HG03196 (cell line): Measurements from ENCODE around the gene PDZRN3.
A peak's percentile ranks its signal among the peaks of the same experiment; 100 is the strongest.

ENCODE experiments used
- ATAC-seq: cut with Tn5 transposase; IDR thresholded peaks from one replicate; pipeline ENCODE4 v1.9.1; 2021; ENCODE audit not compliant: unreplicated experiment

The PDZRN3 gene

DNA sequence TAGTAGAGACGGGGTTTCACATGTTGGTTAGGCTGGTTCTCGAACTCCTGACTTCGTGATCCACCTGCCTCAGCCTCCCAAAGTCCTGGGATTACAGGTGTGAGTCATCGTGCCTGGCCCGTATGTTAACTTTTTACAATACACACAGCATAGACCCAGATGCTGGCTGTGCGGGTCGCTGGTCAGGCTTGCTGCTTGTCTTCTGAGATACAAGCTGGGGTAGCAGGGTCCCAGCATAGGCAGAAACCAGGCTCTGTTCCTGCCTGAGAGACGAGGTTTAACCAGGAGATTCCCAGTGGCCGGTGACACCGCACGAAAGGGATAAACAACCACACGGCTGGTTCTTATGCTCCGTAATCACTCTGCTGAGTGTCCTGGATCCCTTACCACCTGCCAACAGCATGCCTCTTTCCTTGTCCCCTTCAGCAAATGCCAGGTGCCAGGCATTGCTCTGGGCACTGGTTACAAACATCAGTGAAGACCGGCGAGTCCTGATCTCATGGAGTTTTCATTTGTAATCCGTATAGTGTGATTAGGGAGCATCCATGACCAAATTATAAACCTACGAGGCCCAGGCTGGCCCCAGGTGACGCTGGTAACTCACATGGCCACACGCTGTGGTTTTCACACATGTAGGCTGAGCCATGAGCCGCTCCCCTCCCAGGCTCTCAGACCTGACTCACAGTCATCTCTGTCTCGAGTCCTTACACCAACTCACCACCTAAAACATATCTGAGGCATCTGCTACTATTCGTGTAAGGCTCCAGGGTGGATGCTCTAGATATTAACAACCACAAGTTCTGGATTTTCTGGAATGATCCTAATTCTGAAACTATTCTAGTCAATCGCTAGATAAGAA lies 125.7 kb downstream of the PDZRN3 start:
- no peak for ATAC-seq

DNA sequence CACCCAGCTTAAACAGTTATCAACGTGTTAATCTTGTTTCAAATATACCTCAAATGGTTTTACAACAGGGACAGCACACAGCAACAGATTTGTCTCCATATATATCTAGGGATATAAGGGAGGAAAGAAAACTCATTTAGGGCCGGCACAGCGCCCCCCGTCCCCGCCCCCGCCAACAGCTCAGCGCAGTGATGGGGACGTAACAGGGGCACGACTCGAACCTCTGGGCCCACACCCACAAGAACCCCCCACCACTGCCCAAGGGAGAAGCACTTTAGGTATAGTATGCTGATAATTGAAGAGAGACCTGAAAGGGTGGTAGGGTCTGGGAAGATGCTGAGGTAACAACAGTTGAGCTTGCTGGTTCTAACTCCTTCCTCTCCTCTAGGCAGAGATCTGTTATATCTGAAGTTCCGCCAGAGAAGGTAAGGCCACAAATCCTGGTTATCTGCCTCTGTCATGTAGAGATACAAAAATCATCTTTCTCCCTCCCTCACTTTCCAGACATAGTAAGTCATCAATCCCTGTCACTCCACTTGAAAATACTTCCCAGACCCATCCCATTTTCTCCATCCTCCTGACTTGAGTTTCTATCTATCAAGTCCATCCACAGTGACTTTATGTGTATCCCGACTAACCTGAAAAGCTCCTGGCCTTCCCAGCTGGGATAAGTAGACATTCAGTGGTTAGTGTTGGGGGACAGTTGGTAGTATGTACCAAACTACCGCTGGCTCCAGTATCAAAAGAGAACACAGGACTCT lies 126.9 kb downstream of the PDZRN3 start:
- no peak for ATAC-seq

DNA sequence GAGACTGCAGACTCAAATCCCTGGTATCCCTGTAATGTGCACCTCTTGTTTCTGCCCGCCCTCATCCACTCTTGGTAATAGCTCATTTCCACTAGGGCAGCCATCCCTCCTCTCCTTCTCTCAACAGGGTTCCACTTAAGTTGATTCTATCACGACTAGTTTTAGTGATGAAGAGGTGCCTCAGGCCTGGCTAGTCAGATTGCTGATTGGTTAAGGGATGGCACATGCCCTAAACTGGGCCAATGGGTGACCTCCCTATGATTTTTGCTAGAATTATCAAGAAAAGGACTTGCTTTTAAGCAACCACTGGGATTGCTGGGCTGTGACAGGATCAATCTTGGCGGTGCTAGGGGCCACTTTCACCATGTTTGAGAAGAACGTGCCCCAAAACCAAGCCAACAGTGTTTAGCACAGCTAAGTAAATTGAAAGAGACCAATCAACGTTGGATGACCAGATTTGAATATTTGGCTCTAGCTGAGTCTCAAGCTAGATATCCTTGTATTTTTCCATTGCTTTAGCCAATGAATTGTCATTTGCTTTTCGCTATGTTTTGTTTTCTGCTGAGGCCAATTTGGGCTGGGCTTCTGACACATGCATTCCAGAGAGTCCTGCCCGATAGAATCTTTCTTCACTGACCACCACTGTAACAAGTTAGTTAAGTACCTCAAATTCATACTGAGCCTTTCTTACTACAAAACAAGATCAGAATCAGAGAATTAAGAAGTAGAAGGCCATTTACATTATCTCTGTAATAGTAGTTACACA lies 131.0 kb downstream of the PDZRN3 start:
- ATAC-seq, result no peak

DNA sequence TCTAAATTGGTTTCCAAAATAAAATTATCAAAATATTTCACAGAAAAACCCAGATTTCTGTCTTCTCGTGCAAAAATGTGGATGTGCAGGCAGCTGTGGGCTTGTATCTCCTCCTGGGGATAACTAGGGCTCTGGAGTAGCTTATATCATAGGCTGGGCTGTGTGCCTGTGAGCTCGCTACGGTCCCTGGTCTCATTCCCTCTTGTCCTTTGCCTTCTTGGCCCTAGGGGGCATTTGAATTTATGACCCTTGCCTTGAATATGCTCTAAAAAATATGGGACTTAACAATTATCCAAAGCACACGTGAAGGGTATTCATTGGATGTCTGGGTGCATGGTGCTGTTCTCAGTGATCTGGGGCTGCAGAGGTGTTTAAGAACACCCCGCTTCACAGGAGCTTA lies 132.6 kb downstream of the PDZRN3 start:
- ATAC-seq, result no peak

DNA sequence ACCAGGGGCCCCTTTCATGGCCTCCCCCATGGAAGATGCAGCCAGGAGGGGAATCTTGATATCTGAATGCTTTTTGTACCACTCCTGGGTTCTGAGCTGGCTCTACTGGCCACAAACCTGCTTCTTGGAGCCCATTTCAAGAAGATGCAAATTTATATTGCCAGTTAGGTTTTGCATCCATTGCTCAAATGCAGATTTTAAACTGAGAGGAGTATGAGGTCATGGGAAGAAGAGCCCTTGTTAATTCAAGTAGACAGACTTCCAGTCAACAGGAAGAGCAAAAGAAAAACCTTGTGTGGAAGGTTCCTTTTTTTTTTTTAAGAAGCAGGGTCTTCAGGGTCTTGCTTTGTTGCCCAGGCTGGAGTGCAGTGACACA lies 133.5 kb downstream of the PDZRN3 start:
- ATAC-seq, result no peak

DNA sequence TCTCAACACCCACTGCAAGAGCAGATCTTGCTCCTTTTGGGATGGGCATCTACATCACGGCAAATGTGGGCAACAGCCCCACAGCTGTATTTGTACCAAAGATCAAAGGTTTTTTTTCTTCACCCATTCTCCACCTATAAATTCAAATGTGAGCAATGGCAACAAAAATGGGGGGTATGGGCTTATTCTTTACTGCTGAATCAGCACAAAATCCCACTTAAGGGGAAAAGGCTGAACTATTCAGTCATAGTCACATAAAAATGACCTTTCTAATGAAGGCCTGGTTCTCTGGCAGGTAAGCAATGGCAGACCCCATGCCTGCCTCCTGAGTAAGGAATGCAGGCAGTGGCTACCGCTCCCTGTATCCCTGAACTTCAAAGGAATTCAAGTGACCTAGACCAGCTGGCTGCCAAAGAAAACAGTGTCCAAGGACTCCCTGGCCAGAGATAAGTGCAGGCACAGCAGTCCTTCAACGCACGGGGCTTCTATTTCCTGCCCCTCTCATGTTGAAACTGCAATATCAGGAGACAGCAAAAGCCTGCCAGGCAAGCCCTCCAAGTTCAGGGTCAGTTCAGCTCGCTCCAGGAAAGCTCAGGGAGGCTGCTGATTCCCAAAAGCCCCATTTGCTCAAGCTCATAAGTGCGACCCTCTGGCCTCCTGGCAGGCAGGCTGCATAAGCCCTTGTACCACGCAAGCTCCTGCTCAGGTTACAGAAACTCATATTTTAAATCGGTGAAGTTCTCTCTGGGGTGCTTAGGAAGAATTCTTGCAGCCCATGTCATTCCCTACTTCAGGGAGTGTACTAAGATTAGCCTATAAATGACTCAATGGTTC lies 134.1 kb downstream of the PDZRN3 start:
- no peak for ATAC-seq

DNA sequence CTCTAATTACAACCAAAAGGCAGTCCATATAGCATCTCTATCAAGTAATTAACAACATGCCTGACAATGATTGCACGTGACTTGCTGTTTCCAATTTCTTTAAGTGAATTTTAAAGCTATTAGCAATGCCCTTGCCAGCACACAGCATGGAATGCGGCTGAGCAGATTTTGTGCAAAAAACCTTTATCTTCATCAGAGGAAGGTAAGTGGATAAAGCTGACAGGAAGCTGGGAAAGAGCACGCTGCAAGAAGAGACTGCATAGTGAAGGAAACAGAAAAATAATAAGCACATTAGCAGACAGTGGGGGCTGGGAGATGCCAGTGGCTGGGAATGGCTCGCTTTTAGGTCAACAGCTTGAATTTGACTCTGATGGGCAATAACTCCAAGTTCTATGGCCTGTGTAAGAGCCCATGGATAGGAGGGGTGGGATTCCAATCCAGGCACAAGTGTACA lies 138.8 kb downstream of the PDZRN3 start:
- no peak for ATAC-seq

DNA sequence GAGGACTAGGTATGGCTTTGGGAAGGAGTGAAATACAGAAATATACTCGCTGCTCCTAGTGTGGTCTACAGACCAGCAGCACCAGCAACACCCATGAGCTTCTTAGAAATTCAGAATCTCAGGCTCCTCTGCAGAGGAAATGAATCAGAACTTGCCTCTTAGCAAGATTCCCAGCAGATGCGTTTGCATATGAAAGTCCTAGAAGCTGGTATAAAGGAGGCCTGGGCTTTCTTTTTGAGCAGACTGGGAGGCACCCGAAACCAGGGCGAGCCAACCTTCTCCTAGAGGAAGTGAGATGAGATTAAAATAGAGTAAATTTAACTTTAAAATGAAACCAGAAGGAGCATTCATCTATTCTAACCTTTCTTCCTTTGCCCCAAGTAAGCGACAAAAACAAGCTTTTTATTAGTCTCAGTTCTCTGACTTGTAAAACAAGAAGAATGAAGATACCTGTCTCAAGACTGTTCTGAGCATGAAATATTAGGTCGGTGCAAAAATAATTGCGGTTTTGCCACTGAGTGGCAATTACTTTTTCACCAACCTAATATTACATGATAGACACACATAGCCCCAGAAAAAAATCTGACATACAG lies 140.0 kb downstream of the PDZRN3 start:
- peak; percentile 88 for ATAC-seq

DNA sequence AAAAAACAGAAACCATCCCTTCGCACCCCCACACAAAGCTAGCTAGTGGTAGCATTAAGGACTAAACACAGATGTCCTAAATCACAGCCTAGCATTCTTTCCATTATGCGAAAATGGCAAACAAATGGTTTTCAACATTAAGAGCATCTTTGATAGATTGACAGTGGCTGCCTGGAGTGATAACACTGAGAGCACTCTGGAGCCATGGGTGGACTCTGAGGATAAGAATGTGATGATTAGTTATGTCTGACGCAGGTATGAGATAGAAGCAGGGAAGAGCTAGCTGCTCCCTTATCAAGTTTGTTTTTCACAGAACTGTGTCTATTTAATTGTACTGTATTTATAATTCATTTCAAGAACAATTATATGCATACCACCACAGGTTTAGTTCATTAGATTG lies 142.9 kb downstream of the PDZRN3 start:
- no peak for ATAC-seq

DNA sequence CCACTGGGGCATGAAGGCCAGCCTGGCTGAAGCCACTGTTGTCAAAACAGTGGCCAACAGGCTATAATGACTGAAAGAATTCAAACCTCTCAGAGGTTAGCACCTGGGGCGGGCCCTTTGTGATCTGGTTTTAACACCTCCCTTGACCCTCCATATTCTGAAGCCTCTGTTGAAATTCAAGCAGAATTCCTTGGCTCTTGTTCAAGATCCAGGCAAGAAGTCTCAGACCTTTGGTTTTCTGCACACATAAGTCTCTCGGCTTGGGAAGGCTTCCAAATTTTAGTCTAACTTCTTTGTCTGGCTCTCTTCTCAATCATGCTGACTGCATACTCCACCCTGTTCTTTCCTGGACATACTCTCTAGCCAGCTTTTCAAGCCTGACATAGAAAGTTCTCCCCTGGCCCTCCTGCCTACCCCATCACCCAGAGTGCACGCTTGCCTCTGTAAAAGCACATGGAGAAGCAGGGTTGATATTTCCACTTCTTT lies 144.5 kb downstream of the PDZRN3 start:
- no peak for ATAC-seq

DNA sequence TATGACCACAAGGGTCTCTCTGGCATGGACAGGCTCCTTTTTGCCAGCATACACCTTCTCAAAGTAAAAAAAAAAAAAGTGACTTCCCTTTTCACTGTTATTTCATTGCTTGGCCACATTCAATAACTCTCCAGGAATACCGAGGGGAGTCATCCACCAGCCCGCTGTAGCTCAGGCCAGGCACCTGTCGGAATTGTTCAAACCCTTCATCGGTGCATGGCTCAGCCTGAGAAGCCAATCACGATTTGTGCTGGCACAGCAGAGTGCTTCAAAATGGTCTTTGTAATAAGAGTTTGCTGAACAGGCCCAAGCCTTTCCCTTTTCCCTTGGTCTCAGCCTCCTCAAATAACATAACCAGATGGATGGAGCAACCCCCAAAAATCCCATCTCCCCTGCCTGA lies 145.4 kb downstream of the PDZRN3 start:
- no peak for ATAC-seq

DNA sequence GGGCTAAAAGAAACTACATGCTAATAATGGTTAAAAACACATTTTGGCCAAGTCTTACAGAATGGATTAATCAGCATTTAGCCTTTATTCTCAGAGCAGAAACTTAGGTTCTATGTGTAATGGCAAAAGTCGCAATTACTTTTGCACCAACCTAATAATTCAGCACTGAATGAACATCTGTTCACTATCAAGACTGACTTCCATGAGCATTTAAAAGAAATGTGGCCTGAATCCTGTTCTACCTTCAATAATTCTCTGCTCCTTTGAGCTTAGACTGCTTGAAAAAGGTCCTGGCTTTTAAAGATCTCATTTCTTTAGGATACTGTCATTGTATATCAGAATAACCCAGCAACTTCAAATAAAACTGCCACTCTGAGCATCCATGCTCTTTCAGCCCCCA lies 145.9 kb downstream of the PDZRN3 start:
- ATAC-seq, result no peak

DNA sequence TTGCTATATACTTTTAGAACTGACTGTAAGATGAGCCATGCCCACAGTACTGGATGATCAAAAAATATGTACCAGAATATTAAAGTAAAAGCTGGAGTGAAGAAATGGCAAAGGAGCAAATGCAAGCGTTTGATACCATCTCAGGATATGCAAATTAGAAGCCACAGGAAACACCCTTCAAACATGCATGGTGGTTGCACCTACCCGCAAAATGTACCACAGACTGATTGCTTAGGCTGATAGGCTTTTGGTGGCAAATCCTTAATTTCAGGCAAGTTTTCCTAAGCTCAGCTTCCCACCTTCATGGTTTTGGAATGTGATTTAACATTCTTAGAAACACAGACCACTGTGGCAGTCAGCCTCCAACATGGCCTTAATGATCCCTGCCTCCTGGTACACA lies 149.0 kb downstream of the PDZRN3 start:
- no peak for ATAC-seq

DNA sequence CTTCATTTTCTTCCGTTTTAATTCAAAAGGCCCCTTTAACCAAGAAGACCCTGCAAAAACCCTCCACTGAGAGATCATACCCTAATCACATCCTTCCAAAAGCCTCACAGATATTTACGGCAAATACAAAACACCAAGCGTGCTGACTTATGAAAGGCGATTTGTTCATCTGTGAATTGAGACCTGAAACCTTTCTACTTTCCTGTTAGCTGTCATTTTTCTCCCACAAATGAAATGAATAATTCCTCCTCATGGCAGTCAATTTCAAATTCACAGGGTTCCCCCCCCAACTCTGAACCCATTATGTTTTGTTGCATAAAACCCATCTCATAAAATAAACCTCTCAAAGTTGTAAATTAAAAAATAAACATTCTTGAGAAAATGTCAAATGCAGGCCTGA lies 149.6 kb downstream of the PDZRN3 start:
- ATAC-seq, result no peak

DNA sequence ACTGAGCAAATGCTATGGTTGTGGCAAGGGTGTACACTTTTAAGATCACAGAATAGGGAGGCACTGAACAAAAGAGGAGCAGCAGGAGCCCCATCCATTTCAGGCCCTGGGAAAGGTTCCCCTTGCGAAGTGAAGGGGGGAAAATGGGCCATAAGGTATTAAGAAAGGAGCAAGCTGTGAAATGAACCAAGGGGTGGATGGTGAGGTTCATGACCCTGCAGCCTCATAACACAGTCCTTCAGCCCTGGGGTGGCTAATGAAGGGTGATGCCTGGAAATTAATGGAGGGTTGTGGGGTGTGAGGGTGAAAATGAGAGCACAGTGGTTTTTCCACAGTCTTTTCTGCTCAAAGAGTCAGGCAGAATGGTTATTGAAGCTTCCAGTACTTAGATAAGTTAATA lies 150.1 kb downstream of the PDZRN3 start:
- ATAC-seq, result no peak

DNA sequence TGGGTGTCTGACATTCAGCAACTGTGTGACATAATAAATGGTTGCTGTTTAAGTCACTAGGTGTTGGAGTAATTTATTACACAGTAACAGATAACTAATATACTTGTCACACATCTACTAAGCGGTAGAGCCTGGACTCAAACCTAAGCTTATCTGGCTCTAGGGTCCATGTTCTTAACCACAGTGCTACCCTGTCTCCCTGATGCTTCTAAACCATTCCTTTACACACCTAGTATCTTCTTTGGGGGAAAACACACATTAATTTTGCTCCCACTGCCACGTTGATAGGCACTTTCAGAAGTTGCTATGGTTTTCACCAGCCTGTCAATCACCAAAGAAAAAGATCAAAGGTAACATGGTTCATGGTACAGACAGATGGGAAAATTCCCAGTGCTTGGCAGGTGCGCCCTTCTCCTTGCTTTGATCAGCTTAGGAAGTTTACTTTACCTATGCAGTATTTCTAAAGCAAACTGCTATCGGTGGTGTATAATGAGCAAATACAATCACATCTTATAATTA lies 150.8 kb downstream of the PDZRN3 start:
- no peak for ATAC-seq

DNA sequence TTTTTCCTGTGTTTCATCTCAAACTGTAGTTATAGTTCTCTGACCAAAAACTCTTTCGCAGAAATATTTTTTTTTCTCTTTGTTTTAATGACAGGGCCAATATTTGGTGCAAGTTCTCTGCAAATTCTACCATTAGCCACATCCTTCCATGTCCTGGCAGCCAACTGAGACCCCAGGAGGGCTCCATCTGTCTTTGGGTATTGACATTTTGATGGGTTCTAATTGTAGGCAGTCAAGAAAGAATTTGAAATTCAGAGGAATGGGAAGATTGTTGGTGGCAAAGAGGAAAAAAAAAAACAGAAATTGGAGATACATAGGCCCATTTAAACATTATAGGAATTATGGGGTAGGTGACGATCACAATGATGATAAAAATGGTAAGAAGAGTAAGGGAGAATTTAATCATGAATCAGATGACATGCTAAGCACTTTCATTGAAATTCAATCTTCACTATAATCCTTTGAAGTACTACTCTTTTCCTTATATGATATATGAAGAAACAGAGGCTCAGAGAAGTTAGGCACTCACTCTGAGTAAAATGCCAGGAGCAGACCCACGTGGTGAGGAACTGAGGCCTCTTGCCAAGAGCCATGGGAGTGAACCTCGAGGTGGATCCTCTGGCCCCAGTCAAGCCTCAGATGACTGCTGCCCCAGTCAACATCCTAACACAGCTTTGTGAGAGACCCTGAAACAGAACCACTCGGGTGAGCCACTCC lies 151.4 kb downstream of the PDZRN3 start:
- no peak for ATAC-seq

DNA sequence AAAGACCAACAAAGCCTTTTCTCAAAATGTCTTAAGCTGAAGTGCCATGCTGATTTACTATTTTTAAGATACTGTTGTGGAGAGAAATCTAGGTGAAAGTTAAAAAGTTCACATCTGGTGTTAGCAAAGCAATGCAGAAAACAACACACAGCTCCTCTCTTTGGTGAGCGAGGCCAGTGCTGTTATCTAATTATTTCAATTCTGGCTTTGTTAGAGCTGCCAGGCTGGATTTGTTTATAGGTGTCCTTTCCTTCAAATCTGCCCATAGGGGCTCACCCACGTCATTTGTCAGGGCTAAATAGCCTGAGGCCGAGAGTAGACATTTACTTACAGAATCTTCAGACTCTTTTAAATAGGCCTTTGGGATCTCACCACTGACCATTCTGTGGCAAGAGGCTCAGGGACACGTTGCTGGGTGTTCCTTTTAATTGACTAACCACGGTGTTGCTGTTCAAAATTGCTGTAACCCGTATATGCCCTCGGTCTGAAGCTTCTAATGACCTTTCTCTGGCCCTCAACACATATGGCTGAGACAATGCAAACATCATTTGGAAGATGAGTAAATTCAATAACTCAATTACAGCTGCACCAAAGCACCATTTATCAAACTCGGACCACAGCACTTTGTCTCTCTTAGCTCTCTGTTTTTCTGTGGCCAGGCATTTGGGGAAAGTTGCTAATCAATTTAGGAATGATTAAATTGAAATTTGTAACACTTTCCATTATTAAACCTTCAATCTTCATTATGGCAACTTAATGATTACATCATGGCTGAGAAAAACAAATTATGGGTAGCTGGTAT lies 152.6 kb downstream of the PDZRN3 start:
- ATAC-seq, result no peak

DNA sequence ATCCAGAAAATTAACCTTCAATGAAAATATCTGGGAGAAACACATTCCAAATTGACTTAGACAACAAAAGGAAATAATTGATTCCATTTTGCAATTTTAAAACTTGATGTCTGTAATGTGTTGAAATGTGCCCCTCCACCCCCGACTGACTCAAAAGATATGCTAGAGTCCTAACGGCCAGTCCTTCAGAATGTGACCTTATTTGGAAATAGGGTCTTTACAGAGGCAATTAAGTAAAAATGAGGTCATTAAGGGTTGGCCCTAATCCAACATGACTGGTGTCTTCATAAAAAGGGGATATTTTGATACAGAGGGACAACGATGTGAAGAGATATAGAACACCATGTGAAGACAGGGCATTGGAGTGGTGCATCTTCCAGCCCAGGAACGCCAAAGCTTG lies 153.9 kb downstream of the PDZRN3 start:
- ATAC-seq, result no peak
